ENCODE measurements around the gene TUBB6.

TUBB6 gene

DNA sequence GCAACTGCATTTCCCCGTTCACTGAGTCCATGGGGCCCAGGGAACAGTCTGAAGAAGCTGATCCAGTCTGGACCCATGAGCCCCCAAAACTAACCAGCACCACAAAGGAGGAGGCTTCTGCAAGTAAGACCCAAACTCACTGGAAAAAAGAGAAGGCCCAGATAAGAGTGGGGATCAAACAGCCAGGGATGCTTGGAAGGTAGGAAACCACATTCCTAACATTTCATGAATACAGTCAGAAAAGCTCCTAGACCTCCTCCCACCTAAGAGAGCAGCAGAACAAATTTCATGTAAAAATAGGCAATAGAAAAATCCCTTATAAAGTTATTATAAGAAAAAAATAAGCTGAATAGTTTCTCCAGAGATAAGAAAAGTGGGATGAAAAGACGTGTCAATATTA, 30.3 kb downstream of the TUBB6 start:
- no peak for DNase-seq (ENCODE audit: low spot score)

DNA sequence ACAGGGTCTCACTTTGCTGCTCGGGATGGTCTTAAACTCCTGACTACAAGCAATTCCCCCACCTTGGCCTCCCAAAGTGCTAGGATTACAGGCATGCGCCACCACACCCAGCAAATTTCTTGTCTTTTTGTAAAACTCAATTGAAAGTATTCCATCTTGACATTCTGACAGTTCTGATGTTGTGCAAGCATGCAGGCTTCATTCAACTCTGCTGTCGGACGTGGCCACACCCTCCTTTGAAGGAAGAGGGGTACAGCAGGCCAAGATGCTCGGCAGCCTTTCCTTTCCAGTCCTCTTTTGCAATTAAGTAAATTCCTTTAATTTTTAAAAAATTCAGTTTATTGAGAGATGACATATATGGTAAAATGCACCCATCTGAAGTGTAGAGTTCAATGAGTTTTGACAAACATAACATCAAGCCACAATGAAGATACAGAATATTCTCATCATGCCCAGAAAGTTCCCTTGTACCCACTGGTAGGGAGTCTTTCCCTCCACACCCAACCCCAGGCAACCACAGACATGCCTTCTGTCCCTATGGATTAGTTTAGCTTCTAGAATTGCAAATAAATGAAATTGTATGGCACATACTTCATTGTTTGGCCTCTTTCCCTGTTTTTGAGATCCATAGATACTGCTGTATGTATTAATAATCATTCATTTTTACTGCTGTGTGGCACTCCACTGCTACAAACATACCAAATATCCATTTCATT, 33.1 kb downstream of the TUBB6 start:
- no peak for DNase-seq (ENCODE audit: low spot score)

DNA sequence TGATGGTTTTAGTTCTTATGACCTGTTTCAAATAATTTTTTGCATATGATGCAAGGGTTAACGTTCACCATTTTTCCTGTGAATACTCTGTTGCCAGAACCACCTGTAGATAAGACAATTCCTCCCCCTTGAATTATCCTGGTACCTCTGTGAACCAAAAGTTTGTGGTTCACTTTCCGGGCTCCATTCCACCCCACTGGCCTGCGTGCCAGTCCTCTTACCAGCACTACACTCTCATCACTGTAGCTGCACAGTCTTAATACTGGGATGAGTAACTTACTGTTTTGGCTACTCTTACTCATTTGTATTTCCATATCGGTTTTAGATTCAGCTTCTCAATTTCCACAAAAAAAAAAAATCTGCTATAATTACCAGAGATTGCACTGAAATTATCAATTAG, 34.6 kb downstream of the TUBB6 start:
- DNase-seq (ENCODE audit: low spot score), result no peak

DNA sequence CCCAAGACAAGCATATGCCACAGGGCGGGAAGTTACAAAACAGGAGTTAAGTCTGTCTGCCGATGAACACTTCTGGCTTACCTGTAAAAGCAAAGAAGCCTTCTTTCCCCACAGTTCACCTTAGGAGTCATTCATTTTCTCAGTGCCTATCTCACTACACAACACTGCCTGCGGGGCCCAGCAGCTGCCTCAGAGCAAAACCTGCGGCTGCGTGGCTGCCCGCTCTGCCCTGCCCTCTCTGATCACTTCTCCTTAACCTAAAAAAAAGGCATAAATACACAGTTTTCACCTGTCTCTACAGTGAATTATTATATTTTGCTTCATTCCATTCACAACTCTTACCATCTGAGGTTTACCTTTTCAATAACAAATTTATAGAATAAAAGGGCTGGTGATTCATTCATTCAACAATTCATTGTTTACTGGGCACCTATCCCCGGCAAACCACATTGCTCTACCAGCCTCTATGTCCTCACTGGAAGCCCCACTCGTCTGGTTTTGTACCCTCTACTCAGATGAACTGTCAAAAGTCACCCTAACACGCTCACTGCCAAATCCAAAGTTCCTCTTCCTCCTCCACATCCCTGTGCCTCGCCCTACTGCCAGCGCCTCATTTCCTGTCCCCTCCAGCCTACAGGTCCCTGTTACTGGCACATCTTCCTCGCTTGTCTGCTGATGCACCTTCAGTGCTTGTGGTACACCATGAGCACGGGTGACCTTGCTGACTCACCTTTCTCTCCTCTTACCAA, 37.6 kb downstream of the TUBB6 start:
- DNase-seq (ENCODE audit: low spot score), result no peak

DNA sequence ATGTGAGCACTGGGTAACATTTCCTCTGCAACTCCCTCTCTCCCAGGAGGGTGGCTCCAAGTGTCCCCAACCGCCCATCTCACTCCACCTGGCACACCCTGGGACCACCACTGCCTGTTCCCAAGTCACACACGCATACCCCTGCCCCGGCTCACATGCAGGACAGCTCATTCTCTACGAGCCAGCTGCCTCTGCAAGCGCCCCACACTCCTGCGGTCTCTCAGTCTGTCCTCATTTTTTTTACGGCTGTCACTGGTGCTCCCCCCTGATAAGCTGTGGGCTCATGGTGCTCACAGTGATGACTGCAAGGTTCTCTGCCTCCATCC, 38.2 kb downstream of the TUBB6 start:
- DNase-seq (ENCODE audit: low spot score), result no peak

DNA sequence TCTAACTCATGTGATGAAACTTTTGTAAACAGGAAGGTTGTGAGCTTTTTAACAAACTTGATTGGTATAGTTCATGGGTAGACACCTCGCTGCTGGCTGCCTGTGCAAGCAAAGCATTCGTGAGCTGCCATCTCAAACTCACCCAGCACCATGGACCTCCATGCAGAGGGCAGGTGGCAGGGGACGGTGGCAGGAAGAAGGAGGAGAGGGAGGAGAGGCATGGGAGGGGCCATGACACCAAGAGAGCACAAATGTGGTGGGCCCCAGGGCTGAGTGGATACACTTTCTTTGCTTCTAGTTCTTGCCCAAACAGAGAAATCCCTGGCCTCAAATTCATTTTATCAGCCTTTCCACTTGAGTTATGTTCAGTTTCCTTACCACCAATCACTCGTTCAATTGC, 39.9 kb downstream of the TUBB6 start:
- DNase-seq (ENCODE audit: low spot score), result no peak

DNA sequence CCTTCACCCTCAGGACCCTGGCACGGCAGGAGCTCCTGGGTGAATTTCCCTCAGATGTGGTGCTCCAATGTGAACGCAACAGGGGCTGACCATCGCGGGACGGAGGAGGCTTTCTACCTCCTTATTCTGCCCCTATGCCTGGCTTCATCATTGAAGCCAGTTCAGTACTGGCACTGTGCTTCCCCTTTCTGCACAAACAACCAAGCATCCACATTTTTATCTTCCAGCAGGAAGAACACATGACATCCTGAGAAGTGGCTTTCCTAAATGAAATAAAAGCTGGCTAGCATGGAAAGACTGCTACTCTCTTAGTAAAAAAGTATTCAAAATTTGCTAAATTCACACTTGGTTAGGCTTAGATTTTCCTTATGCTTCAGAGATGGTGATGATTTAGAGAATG, 44.1 kb downstream of the TUBB6 start:
- no peak for DNase-seq (ENCODE audit: low spot score)

DNA sequence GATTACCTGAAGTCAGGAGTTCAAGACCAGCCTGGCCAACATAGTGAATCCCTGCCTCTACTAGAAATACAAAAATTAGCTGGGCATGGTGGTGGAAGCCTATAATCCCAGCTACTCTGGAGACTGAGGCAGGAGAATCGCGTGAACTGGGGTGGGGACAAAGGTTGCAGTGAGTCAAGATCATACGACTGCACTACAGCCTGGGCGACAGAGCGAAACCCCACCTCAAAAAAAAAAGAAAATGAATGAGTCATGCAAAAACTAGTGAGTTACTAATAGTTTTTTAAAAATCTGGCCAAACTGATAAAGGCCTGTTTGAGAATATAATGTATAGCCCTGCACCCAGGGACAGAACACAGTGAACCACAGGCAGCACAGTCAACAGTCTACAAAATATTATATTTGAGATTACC, 51.5 kb downstream of the TUBB6 start:
- no peak for DNase-seq (ENCODE audit: low spot score)

DNA sequence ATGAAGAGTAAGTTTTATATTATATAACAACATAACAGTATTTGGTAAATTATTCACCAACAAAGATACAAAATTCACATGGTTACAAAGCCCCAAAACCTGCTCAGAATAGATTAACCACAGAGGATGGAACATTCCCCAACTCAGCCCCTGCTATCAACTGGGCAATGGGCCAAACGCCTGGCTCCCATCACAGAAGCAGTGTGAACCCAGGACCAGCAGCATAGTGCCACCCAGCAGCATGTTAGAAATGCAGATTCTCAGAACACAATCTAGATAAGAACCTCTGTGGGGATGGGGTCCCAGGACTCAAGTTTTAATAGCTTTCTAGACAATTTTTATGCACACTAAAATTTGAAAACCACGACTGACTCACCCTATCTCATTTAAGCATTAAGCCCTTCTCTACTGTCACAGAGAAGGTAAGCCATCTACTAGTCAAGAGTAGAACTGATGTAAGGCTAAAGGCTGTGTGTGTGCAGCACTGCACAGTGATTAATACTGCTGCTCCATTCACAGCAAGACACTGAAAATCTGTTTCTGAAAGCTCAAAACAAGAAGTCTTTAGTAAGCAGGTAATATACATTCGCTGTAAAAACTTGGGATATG, 53.8 kb downstream of the TUBB6 start:
- DNase-seq (ENCODE audit: low spot score), result no peak

DNA sequence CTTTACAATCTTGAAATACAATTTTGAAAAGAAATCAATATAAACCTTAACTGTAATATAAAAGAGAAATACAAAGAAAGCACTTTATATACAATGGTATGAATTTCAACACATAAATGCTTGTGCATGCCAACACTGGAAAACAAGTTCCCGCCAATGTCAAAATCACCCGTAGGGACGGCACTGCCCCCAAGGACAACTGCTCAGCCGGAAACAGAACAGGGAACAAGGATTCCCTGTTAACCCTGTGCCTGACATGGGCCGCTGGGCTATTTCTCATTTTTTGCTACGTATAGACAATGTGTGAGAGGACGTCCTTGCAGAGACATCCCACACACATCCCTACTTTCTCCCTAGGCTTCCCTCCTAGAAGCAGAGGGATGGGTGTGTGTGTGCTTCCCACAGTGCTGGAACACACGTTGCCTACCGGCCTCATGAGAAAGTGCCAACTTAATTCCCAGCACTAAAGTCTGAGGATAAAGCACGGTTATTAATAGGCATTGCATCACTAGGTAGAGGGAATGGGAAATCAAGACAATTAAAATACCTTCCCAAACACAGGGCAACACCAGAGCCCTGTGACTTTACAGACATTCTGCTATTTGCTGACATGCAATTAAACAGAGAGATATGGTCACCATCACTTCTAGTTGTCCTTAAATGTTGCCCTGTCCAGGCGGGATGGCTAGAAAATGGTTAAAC, 54.6 kb downstream of the TUBB6 start:
- DNase-seq (ENCODE audit: low spot score), result no peak

DNA sequence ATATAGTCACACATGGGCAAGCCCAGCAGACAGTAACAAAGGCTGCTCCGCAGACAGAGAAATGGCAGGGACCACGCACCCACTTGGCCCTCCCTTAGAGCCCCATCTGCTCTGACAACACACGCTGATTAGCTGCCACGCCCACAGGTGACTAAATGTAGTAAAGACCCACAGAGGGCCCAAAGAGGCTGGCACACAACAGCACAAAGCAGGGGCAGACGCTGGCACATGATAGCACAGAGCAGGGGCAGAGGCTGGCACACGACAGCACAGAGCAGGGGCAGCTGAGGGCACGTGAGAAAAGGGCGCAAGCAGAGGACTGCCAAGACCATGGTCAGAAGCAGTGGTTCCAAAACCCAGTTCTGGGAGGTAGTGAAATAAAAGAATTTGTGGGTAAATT, 58.3 kb downstream of the TUBB6 start:
- DNase-seq (ENCODE audit: low spot score), result peak; percentile 24

DNA sequence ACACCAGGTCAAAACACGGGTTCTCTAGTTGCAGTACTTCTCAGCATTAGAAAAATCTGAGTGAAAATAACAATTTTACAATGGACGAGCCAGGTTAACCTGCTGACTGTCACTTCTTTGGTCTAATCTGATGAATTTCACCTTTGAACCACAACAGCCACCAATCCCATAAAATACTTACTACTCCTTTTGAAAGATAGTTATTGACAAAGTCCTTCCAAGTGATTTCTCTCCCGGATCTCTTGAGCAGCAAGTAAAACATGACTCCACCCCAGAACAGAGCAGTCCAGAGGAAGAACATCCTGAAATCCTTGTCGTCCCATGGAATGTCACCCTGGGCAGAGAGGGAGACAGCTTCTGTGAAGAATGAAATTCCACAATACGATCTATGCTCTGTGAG, 58.7 kb downstream of the TUBB6 start:
- DNase-seq (ENCODE audit: low spot score), result no peak

DNA sequence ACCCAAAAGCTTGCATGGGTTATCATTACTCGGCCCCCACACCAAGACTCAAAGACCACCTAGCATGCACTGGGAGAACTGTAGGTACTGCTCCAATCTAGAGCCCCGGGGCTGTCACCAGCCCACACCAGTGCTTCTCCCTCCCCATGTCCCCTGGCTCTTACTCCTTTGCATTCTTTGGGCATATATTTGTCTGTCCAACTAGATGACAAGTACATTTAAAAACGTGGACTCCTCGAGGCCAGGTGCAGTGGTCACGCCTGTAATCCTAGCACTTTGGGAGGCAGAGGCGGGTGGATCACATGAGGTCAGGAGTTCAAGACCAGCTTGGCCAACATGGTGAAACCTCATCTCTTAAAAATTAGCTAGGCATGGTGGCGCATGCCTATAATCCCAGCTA, 61.2 kb downstream of the TUBB6 start:
- DNase-seq (ENCODE audit: low spot score), result no peak

DNA sequence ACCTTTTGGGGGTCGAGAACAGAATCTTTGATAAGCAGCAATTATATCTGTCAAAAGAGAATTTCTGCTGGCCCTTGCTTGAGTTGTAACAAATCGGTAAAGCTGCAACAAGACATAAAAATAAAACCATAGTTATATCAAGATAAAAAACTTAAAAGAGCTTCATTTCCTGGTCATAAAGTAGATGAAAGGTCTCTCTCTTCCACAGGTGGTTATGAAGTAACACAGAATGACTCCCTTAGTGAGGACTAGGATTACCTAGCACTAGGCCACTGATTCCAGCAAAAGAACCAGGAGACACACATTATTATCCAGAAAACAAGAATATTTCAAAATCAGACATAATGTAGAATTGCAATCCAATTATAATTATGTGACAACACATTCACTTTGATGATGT, 63.5 kb downstream of the TUBB6 start:
- DNase-seq (ENCODE audit: low spot score), result no peak

DNA sequence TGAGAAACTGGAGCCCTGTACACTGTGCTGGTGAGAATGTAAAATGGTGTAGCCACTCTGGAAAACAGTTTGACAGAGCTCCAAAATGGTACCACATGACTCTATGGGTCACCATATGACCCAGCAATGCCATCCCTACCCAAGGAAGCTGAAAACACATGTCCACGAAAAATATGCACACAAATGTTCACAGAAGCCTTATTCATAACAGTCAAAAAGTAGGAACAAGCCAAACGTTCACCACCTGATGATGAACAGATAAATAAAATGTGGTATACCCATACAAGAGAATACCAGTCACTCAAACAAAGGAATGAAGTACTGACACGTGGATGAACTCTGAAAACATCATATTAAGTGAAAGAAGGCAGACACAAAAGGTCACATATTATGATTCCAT, 64.4 kb downstream of the TUBB6 start:
- DNase-seq (ENCODE audit: low spot score), result no peak

DNA sequence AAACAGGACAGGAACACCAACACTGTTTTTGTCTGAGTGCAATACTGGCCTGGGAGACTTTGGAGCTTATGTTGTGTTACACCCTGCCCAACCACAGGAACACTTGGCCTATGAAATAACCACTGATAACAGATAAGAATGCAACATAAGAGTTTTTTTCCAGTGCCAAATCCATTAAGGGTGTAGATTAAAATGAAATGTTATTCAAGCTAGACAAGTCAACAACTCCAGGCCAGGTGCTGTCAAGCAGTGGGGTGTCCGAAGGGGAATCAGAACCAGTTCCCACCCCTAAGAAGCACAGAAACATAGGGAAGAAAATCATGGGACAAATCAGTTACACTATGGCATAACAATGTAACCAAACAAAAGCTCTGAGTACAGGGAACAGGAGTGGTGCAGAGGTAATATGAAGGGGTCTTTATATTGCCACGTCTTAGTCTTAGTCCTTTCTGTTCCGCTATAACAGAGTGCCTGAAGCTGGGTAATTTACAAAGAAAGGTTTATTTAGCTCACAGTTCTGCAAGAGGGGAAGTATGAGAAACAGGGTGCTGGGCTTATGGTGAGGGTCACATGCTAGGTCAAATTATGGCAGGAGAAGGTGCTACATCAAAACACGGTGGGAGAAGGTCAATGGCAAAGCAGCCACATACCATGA, 65.2 kb downstream of the TUBB6 start:
- no peak for DNase-seq (ENCODE audit: low spot score)

DNA sequence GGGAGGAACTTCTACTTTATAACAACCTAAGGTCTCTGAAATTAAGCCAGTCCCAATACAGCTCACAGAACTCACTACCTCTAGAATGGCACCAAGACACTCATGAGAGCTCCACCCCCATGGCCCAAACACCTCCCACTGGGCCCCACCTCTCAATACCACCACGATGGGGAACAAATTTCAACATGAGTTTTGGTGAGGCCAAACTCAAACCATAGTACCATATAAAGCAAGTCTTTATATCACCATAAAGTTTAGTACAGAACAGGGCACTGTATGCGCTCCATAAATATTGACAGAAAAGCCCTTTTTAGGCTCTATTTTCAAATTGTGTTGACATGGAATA, 65.7 kb downstream of the TUBB6 start:
- DNase-seq (ENCODE audit: low spot score), result no peak

DNA sequence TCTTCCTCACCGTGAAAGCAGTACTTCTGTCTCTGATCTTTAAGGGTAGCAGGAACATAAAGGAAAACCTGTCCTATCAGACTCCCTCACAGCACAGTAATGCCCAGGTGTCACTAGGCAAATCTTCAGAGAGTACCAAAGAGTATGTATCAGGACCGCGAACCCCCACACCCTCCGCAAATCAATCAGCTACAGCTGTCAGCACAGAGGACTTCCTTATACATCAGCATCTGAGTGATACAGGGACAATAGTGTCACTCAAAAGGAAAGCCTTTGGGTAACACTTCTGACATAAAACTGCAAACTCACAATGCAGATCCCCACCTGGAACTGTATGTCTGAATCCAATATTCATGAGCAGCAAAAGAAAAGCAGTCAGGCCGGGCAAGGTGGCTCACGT, 66.4 kb downstream of the TUBB6 start:
- no peak for DNase-seq (ENCODE audit: low spot score)

Measured in globus pallidus (tissue), 1 donor.